NCI-H2227 (cell line): ENCODE data around the gene ANKRD17.

Source experiments
- DNase-seq: peaks from one replicate; lab custom pipeline; 2025; ENCODE audit not compliant: unreplicated experiment; lab: John Stamatoyannopoulos, UW

The ANKRD17 gene

DNA sequence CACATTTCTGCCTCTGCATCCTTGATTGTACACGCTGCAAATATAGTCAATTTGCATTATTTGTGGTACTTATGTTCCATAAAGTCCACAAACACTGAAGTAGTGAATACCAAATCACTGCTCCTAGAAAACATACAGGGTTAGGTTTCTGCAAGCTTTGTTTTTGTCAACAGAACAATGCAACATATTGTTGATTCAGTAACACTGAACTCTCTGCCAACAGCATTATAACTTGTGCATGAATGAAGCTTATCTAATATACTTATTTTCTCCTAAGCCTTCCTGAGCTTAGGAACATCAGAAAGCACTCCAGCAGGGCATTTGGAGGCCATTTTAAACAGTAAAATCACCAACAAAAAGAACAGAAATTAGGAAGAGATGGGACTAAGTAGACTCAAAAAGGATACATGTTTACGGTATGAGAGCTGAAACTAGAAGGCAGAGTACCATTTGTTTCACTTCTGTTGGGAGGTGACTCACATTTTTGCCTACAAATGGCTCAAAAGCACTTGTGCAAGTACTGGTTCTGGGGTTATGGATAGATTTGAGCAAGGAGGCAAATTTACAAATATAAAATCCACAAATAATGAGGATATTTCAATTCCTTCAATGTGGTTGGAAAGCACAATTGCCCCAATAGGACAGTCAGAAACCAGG, 203.2 kb downstream of the ANKRD17 start:
- no peak for DNase-seq

DNA sequence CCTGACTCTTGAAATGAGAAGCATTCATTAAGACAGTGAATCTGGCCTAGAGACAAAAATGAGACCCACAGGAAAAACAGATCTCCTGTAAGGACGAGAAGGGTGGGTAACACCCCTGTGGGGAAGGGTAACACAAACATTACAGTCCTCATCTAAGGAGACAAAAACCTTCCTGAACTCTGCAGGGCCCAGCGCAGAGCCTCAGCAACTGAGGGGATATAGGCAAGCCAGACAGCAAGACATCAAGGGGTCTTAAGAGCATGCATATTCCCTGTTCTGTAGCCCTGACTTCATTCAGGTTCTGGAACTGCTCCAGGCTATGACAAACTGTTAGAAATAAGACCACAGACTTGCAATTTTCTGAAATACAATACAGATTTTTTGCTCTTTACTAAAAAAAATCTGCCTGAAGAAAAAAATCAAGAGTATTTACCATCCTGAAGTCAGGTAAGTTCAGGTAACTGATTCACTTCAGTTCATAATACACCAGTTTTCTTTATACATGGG, 204.6 kb downstream of the ANKRD17 start:
- DNase-seq = no peak

DNA sequence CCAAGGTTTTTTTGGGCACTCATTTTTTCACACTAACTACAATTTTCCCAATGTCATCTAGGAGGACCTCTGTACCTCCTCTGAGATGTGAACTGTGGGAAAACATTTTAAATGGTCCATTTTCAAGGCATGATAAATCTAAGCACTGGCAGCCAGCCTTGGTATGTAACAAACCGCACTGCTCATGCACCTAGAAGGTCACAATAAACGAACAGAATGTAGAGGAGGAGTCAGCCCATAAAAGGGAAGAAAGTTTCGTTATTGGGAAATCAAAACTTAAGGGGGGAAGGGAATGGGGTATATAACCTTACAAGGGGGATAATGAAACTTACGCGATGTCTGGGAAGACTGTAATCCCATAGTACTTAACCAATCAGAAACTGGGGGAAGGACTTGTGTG, 205.5 kb downstream of the ANKRD17 start:
- no peak for DNase-seq

DNA sequence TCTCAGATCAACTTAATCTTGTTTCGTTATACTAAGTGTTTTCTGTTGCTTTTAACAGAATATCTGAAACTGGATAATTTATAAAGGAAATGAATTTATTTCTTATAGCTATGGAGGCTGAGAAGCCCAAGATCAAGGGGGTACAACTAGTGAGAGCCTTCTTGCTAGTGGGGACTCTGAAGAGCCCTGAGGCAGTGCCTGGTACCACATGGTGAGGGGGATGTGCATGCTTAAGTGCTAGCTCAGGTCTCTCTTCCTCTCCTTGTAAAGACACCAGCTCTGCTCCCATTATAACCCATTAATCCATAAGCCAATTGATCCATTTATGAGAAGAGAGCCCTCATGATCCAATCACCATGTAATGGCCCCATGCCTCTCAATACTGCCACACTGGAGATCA, 207.0 kb downstream of the ANKRD17 start:
- no peak for DNase-seq

DNA sequence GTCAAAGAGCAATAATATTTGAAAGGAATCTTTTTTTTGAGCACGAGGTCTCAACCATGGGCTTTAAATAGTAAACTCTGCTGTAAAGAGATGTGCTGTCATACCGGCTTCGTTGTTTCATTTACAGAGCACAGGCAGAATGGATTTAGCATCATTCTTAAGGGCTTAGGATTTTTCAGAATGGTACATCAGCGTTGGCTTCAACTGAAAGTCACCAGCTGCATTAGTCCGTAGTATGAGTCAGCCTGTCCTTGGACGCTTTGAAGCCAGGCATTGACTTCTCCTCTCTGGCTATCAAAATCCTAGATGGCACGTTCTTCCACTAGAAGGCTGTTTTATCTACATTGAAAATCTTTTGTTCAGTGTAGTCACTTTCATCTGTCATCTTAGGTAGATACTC, 212.7 kb downstream of the ANKRD17 start:
- DNase-seq = no peak

DNA sequence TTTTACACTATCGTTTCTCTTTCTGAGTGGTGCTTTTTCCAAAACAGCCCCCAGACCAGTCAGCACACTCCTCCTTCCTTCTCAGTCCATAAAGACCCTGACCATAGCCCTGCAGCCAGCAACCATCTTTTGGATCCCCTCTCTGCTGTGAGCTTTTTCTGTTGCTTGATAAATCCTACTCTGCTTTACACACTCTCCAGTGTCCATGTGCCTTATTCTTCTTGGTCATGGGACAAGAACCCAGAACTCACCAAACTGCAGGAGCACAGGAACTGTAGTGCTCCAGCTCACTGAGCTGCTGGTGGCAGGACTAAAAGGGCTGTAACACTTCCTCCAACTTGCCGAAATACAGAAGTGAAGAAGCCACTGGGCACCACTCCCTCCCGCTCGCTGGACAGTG, 221.5 kb downstream of the ANKRD17 start:
- no peak for DNase-seq

DNA sequence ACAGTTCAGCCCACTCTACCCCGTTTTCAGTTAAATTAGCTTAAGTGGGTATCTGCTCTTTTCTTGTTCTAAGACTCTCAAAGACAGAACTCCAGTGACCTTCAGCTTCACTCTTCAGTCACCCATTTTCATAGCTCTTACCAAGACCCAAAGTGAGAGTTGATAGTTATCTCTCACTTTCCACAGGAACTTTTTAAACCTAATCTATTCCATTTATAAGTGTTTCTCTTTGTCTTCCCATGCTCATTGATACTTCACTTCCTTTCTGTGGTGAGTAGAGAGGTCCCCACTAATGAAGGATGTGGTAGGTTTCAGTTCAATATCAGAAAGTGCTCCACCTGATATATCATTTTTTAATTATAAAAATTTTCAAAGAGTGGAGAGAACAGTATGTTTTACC, 222.5 kb downstream of the ANKRD17 start:
- no peak for DNase-seq

DNA sequence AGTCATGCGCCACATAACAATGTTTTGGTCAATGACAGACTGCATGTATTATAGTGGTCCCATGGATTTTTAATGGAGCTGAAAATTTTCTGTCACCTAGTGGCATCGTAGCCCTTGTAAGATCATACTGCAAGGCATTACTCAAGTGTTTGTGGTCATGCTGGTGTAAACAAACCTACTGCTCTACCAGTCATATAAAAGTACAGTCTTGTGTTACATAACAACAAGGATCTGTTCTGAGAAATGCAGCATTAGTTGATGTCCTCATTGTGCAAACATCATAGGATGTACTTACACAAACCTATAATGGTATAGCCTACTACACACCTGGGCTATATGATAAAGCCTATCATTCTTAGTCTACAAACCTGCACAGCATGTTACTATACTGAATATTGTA, 223.7 kb downstream of the ANKRD17 start:
- no peak for DNase-seq

DNA sequence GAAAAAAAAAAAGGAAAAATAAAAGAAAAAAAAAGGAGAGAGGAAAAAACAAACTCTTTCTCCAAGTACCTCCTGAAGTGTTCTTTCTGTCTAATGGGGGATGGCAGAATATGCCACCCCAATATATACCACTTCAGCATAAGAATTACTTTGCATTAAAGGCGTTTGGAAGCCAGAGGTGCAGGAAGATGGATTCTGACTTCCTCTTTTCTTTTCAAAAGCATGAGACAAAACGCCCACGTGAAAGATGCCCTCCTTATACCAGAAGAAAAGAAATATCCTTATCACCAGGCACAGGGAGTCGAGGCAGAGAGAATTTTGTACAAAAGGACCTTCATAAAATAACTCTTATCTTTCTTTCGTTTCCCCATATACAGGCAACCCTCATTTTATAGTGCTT, 230.0 kb downstream of the ANKRD17 start:
- no peak for DNase-seq
